Ovary (tissue), 3 donors: Measurements from ENCODE around the gene DHRS12.

Experiments
- CTCF ChIP-seq, 3 donors: fragments of 450-650 bp in 2 of 3; fragments of 200-600 bp in 1 of 3; IDR thresholded peaks; one replicate each; pipeline versions ENCODE4 v1.5.1 to v1.8.0; 2016 to 2022; ENCODE audit warnings: antibody characterized with exemption in 3 of 3, mild to moderate bottlenecking in 1 of 3
- EP300 ChIP-seq: sonication (generic); formaldehyde crosslinking; IDR thresholded peaks from one replicate; pipeline ENCODE4 v1.6.1; 2017; ENCODE audit warnings: antibody characterized with exemption
- POLR2A ChIP-seq: fragments of 450-650 bp; IDR thresholded peaks from one replicate; pipeline ENCODE4 v1.6.1; 2017; ENCODE audit warnings: antibody characterized with exemption, mild to moderate bottlenecking, moderate library complexity
- donor health status: DM: no; HTN: no; CAD: no.

GRCh38 chr13:51783428-51784094 is 20.4 kb downstream of the DHRS12 start:
- TF ChIP-seq CTCF (IDR thresholded peaks at IDR 0.05) (no peak), EP300 (no peak), POLR2A (no peak)
